Cortex of kidney (tissue), 1 donor: ENCODE results near the gene CNOT2.

Experiments used
- DNase-seq: peaks from one replicate; lab custom pipeline; 2025; lab: John Stamatoyannopoulos, UW

The CNOT2 gene

DNA sequence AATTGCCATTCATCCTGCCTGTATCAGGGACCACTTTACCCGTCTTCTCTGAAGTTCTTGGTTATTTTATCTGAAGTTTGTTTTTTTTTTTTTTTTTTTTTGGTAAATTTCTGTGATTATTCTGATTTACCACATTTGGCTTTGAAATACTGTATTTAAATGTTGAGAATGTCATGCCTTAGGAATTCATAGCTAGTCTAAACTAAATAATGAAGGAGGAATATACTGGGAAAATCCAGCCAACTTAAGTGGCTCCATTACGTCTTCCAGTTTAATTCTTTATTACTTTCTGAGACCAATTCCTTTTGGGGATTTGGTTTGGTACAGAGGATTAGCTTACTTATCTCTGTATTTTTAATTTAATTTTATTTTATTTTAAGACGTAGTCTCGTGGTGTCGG lies 62.6 kb downstream of the CNOT2 start:
- no peak for DNase-seq

DNA sequence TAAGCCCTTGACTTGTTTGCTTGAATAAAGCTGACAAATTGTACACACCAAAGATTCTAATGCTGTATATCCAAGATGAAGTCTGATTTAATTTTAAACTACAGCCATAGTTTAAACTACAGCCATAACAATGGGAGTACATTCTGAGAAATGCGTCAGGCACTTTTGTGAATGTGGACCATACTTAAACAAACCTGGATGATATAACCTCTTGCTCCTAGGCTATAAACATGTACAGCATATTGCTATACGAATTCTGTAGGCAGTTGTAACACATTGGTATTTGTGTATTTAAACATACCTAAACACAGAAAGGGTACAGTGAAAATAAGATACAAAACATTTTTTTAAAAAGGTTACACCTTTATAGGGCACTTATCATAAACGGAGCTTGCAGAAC lies 63.4 kb downstream of the CNOT2 start:
- no peak for DNase-seq

DNA sequence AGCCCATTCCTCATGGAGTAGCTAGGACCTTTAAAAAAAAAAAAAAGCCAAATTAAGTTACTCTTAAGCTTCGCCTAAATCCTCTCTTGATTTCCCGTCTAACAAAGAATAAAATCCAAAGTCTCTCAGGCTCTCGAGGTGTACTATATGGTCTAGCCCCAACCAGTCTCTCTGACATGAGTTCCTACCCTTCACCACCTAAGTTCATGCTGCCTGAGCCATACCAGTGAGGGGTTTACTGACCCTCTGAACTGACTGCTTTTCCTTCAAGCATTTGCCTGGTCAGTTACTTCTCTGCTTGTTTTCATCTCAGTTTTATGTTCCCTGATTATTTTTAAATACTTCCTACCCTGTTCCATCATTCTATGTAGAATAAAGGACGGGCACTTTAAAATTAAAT lies 64.6 kb downstream of the CNOT2 start:
- DNase-seq = no peak

DNA sequence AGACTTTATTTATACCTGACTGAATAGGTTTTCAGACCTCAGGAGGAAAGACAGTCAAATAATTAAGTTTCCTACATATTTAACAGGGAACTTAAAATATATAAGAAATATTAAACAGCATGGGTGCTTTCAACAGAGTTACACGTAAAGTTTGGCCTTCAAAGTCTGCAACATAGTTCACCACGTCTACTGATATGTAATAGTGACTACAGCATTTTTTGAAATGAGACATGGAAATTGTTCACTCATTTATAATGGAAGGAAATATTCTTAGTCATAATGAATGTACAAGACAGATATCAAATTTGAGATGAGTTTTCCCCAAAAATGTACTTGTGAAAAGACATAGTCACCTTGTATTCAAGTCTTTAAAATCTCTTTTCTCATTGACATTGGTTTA lies 66.1 kb downstream of the CNOT2 start:
- DNase-seq = no peak

DNA sequence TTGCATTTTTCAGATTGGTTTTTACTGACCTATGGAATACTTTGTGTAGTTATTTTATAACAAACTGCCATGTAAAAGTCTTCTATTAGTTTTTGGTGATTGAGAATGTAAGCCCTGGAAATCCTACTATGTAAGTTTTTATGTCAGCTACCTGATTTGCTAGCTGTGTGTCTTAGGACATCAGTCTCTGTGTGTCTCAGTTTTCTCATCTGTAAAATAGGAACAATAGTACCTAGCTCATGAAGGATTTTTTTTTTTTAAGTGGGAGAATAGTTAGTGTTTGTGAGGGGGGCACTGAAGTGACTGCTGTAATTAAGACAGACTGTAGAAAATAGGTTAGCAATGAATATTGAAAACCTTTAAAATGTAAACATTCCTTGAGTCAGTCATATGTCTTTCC lies 70.9 kb downstream of the CNOT2 start:
- DNase-seq = no peak

DNA sequence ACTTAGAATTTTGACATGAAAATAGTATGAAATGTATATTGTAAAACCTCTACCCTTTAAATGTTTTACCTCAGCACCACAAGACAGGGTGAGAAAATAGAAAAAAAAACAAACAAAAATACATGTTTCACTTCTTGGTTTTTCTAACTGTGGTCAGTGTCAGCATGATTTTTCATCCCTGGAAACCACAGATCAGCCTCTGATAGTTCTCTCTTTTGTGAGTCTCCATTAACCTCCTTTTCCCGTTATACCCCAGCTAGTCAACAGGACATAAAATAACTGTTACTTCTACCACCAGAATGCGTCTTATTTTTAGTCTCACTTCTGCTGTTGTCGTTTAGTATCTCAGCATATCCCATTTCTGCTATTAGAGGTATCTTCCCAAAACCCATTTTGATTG lies 74.5 kb downstream of the CNOT2 start:
- no peak for DNase-seq

DNA sequence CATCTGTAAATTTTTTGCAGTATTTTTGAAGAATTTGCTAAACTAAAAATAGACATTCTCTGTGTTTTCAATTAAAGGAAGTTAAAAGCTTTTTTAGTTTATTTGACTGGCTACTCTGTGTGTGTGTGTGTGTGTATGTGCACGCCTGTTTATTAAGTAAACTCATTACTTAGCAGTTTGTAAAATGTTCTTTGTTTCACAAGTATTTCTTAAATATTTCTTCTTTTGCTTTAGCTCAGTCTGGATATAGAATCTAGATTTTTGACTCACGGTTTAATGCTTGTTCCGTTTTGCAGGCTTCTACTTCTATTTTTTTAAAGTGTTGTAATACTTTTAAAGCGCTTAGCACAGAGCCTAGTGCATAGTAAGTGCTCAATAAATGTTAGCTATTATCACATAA lies 76.4 kb downstream of the CNOT2 start:
- DNase-seq = no peak

DNA sequence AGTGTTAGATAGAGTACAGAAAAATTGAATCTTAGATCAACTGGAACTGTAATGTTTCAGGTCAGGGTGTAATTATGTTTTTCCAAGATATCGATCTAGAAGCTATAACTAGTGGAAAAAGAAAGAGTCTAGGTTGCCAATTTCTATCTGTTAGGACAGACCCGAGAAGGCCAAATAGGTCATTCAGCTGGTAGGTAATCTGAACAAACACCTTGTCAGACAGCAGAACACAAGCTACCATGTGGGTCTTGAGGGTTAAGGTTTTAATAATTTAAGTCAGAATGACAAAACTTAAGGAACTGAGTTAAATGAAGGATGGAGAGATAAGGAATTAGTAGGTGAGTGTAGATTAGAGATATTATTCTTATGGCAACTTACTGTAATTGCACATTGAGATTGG lies 78.0 kb downstream of the CNOT2 start:
- no peak for DNase-seq

DNA sequence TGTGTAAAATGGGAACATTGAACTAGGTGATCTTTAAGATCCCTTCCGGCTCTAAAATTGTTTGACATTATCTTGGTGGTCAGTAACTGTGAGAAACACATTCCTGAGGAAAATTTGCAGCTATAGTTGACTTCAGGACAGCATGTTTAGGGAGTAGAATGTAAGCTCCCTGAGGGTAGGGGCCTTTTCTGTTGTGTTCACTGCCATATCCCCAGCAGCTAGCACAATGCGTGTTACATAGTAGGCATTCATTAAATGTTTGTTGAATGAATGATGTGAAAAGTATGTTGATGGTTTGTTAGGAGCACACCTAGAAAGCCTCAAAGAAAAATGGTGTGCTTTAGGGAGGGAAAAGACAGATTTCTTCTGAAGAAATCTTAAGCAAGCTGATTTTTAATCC lies 84.3 kb downstream of the CNOT2 start:
- no peak for DNase-seq

DNA sequence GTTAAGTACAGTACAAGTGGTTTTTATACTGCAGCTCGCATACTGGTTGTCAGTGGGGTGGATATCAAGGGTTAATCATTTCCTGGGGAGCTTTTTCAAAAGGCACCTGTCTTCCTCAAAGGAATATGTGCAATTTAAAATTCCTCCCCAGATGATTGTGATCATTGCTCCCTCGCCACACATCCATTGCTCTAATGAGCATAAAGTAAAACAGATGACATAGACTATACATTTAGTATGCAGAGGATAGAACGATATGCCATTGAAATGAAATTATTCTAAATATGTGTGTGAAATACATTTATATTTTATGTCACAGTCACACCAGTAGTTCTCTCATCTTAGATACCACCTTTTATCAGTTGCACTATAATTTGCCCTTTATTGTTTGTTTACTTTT lies 86.5 kb downstream of the CNOT2 start:
- DNase-seq = no peak

DNA sequence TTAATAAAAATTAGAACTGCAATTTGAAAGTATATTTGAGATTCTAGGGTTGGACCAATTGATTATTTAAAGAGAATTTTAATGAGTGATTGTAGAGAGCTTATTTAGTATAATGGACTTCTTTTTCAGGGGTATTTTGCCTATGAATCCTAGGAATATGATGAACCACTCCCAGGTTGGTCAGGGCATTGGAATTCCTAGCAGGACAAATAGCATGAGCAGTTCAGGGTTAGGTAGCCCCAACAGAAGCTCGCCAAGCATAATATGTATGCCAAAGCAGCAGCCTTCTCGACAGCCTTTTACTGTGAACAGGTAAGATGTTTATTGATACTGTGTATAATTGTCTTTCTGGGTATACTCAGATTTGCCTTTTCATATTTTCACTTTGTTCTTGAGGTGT lies 86.9 kb downstream of the CNOT2 start:
- DNase-seq = no peak

DNA sequence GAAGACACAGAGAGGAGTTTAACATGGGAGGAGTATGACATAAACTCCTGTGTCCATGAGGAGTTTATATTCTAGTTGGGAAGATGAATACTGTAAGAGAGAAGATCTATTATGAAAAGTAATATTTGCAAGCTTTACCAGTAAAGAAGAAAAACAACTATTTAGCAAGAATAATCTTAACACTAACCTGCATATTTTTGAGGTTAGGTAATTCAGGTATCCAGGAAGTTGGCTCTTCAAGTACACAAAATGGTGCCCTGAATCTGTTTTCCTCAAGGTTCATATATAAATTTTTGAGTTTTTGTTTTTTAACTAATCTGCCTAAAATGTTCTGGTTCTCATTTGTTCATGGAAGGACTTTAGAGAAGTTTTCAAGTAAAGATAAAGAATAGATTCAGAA lies 89.0 kb downstream of the CNOT2 start:
- no peak for DNase-seq

DNA sequence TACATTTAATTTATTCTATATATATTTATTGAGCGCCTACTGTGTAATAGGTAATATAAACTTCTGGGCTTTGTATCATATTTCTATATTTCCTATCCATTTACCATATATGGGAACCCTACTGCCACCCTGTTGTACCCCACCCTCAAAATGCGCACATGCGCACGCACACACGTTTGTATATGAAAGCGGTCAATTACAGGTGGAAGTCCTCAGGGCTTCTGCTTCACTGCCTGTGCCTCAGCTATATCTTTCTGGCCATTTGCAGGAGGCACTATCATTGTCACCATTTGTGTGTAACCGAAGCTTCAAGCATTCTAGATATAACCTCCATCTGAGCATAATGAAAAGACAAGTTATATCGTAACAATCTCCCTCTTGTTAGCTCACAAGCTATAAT lies 91.5 kb downstream of the CNOT2 start:
- DNase-seq = no peak

DNA sequence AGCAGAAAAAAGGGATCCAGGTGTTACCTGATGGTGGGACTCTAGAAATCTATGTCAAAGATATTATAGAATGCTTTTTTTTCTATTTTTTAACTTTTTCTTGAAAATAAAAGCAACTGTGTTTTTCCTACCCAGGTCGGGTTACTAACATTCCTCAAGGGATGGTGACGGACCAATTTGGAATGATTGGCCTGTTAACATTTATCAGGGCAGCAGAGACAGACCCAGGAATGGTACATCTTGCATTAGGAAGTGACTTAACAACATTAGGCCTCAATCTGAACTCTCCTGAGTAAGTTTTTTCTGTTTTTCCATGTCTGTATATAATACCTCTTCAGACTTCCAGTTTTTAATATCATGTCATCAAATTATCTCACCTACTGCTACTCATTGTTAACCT lies 95.3 kb downstream of the CNOT2 start:
- DNase-seq = no peak

DNA sequence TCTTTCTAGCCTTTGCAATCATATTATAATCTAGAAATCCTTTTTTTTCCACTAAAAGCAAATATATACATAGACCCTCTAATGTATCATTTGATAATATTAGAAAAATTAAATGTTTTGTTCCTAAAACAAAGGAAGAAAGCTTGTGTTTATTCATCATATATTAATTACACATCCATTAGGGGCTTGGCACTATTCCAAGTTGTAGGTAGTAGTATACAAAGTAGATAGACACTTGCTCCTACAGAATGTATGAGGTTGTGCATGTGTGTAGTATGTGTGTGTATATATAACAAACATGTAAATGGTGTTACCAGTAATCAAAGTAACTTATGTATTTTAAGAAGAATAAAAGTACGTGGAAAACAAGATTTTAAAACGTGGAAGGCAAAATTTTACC lies 107.8 kb downstream of the CNOT2 start:
- no peak for DNase-seq

DNA sequence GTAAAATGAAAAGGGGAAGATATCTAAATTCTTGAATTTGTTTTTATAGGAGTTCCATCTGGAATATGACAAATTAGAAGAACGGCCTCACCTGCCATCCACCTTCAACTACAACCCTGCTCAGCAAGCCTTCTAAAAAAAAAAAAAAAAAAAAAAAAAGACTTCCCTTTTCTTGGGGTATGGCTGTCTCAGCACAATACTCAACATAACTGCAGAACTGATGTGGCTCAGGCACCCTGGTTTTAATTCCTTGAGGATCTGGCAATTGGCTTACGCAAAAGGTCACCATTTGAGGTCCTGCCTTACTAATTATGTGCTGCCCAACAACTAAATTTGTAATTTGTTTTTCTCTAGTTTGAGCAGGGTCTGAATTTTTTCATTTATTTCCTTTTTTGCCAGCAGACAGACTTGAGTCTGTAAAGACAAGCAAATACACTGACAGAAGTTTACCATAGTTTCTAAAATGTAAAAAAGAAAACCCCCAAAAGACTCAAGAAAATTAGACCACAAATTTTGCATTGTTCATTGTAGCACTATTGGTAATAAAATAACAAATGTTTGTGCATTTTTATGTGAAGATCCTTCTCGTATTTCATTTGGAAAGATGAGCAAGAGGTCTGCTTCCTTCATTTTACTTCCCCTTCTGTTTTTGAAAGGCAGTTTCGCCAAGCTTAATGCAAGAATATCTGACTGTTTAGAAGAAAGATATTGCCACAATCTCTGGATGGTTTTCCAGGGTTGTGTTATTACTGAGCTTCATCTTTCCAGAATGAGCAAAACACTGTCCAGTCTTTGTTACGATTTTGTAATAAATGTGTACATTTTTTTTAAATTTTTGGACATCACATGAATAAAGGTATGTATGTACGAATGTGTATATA lies 110.8 kb downstream of the CNOT2 start:
- no peak for DNase-seq

DNA sequence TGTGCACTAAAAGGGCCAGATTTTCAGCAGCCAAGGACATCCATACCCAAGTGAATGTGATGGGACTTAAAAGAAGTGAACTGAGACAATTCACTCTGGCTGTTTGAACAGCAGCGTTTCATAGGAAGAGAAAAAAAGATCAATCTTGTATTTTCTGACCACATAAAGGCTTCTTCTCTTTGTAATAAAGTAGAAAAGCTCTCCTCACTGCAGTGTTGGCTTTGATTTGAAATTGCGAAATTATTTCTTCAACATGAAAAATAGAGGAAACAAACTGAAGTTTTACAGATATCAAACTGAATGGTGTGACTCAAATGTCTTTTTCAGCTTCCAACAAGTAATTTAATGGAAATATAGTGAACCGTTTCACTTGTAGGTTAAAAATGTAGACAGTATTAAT lies 111.6 kb downstream of the CNOT2 start:
- DNase-seq = no peak

DNA sequence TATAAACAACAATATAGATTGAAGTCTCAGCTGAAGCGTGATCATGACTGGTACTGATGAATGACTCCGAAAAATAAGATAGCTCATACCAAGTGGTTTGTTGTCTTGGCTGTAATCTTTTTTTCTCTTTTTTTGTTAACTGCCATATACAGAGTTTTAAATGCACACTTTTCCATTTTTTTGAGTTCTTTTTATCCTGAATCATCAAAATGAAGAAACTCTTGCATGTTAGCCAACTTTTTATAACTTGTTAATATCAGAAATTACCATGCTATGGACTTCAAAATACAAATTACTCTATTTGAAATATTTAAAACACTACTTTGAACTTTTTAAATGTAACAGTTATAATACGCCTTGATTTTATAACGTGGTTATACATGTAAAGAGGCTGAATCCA lies 112.7 kb downstream of the CNOT2 start:
- no peak for DNase-seq

DNA sequence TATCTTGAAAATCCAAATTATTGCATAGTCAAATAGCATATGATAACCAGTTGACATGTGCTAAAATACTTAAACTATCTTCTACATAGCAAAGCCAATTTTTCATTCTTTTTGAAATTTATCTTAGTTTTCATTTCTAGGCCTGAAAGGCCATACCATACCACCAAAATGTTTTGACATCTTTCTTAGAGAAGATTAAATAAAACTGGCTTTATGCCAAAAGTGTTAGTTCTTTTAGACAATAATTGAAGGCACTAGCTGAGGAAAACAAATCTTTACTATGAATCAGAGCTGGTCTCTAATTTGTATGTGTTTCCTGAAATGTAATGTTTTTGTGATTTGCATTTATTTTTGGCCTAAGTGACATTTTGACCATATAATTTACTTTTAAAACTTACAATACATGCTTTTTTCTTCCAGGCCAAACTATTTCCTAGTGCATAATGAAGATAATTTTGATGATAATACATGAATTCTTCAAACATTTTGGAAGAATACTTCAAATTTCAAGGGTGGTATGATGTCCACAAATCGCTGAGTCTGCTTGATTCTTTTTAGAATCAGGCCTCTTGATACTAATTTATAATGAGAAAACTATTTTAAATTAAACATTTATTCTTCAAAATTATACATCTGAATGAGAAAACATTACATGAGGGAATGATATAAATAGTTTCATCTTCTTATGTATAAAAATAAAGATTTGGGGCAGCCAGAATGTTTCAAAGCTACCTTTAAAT lies 116.4 kb downstream of the CNOT2 start:
- no peak for DNase-seq

DNA sequence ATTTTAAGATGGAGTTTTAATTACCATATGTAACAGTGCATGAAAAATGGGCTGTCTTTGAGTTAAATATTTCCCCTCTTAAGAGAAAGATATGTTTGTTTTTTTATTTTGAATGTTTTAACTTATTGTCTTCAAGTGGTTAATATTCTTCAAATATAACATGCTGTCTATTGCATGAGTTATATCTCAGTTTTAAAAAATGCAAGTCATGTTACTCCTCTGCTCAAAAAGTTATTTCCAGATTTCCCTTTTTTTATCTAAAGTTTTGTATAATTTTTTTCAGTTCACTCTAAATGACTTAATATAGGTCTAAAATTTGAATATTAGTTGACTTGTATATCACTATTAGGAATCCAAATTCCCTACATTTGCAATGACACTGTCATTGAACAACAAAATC lies 117.0 kb downstream of the CNOT2 start:
- DNase-seq = no peak

DNA sequence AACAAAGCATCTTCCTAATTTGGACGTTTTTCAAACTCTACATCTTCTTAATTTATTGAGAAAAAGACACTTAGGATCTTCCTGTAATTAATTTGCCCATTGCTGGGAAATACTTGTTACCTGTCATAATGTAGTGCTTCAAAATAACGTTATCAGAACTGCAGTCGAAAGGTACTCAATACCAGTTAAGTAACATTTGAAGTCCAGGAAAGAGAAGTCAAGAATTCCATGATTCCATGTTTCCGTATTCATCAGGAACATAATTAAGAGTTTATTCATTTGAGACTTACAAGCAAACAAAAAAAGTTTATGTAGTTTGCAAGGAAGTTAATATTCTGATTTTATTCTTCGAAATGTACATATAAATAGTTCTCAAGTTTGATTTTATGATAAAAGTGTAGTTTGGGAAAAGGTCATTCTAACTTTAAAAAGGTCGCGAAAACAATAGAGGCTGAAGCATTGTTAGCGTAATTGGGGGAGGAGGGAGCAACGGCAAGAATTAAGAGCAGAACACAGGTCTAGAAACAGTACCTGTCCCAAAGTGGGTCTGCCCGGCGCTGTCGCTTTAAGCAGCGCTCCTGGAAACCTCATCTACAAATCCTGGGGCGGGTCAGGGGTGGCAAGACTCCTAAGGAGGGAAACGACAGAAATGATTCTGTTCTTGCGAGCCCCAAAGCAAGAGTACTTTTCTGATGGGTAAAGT lies 121.6 kb downstream of the CNOT2 start:
- DNase-seq = no peak

DNA sequence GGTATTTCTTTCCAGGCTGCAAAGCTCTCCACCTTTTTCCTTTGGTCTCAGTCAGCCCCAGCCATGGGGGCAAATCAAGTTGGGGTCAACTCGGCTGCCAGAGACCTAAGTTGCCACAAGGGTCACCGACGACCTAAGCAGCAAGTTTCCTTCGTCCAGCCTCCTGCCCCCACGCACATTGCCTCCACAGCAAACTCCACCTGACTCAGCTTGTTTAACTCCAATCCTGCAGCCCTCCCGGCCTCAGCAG lies 122.1 kb downstream of the CNOT2 start:
- DNase-seq = no peak
